ENCODE data around the gene CTNND2. TPM values are rescaled to one million over a fixed set of nuclear protein-coding genes. Genes with fewer than 3 reads are reported as not detected.

Gene CTNND2
- total RNA-seq, 6 donors from 2014 or later: 1.1 to 12.4 (median 3.2) TPM

DNA sequence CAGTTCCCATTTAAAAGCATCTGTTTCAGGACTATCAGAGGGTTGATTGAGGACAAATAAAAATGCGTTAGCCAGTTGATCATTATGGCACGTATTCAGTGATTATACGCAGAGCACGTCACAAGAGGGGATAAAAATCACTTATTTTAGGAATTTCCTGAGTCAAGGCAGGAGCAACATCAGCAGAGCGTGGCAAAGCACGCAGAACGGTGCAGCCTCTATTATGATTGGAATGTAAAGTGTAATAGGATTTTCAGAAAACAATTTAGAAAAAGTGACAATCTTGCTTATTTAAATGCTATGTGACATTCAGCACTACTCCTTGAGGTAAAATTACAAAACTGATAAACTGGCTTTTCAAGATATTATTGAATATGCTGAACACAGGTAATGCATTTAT is 729.7 kb downstream of the CTNND2 start:
- TF ChIP-seq POLR2A (IDR thresholded peaks at IDR 0.05): no peak
- no peak for TF ChIP-seq EP300 (IDR thresholded peaks at IDR 0.05)
- no peak for TF ChIP-seq POLR2AphosphoS5 (IDR thresholded peaks at IDR 0.05)
- TF ChIP-seq, protein P1, sequence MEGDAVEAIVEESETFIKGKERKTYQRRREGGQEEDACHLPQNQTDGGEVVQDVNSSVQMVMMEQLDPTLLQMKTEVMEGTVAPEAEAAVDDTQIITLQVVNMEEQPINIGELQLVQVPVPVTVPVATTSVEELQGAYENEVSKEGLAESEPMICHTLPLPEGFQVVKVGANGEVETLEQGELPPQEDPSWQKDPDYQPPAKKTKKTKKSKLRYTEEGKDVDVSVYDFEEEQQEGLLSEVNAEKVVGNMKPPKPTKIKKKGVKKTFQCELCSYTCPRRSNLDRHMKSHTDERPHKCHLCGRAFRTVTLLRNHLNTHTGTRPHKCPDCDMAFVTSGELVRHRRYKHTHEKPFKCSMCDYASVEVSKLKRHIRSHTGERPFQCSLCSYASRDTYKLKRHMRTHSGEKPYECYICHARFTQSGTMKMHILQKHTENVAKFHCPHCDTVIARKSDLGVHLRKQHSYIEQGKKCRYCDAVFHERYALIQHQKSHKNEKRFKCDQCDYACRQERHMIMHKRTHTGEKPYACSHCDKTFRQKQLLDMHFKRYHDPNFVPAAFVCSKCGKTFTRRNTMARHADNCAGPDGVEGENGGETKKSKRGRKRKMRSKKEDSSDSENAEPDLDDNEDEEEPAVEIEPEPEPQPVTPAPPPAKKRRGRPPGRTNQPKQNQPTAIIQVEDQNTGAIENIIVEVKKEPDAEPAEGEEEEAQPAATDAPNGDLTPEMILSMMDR (IDR thresholded peaks at IDR 0.05): no peak
- Histone ChIP-seq H3K4me3 (no peak overlapping the region), H3K9me3 (no peaks in the 10 kb centered on the region), H3K4me1 (no peaks in the 10 kb centered on the region), H3K36me3 (no peaks in the 10 kb centered on the region), H3K27ac (no peak overlapping the region), H3K27me3 (no peaks in the 10 kb centered on the region)
- 58 to 69% methylated on average over 7 of the region's 7 CpGs for WGBS, 2 donors
- ATAC-seq (ENCODE audit: low FRiP score in 2 of 2) (no peak), DNase-seq (no peak)

DNA sequence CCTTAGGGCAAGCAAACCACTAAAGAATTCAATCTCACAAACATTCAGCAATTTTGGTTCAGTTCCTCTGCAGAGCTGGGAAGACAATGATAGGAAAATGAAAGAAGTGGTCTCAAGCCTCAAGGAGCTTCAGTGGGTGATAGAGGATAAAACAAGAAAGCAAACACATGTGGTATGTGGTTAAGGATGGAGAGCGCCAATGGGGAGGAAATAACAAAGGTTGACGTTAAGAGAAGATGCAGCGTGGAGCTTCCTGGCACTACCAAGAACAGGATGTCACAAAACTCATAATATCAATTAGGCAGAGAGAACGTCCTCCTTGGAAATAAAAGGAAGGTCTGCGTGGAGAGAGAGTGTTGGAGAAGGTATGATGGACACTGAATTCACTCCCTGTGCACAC is 731.8 kb downstream of the CTNND2 start:
- Histone ChIP-seq H3K36me3 (no peaks in the 10 kb centered on the region), H3K4me3 (no peak overlapping the region), H3K9me3 (no peaks in the 10 kb centered on the region), H3K27ac (no peak overlapping the region), H3K4me1 (no peaks in the 10 kb centered on the region), H3K27me3 (no peaks in the 10 kb centered on the region)
- DNase-seq: no peak
- 30 to 38% methylated on average over 5 of the region's 5 CpGs for WGBS, 2 donors
- TF ChIP-seq EP300 (IDR thresholded peaks at IDR 0.05) (no peak), POLR2A (IDR thresholded peaks at IDR 0.05) (no peak), POLR2AphosphoS5 (IDR thresholded peaks at IDR 0.05) (no peak)
- TF ChIP-seq, protein P1 (IDR thresholded peaks at IDR 0.05): no peak
- ATAC-seq (ENCODE audit: low FRiP score in 2 of 2): no peak

DNA sequence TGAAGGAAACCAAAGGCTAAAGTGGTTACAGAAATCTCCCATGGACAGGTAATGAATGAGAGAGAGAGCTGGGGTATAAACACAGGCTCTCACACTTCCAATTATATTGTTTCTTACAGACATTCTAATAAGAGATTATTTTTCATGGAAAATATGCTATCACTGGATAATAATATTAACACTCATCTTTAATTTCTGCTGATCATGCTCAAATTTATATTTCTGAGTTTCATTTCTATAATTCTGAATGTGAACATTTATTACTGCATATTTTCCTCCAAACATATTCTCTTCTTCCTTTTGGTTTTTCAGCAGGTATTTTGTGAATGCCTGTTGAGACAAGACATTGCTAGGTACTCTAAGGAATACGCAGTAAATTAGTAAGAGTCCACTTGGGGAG is 733.0 kb downstream of the CTNND2 start:
- ATAC-seq (ENCODE audit: low FRiP score in 2 of 2) (no peak), DNase-seq (no peak)
- WGBS, 2 donors: 81 to 93% methylated on average over 1 of the region's 1 CpG
- Histone ChIP-seq H3K27ac (no peak overlapping the region), H3K27me3 (no peaks in the 10 kb centered on the region), H3K4me3 (no peak overlapping the region), H3K4me1 (no peaks in the 10 kb centered on the region), H3K36me3 (no peaks in the 10 kb centered on the region), H3K9me3 (no peaks in the 10 kb centered on the region)
- TF ChIP-seq EP300 (IDR thresholded peaks at IDR 0.05): no peak
- TF ChIP-seq, protein P1 (IDR thresholded peaks at IDR 0.05): no peak
- TF ChIP-seq POLR2AphosphoS5 (IDR thresholded peaks at IDR 0.05): no peak
- TF ChIP-seq POLR2A (IDR thresholded peaks at IDR 0.05): no peak

DNA sequence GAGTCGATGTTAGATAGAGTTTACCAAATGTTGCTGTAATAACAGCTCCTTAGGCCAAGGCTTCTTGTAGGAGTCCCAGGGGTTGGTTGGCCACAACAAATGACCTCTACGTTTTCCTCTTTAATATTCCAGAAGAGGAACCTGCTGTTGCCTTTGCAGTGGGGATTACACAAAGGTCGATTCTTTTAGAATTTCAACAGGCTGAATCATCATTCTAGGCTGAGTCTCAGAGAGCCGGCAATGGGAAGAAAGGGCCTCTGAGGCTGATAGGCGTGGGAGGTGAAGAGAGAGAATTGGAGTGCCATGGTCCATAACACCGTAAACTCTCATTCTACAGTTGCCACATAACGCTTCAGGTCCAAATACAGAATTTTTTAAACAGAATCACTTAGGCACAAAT is 737.3 kb downstream of the CTNND2 start:
- H3K36me3 ChIP-seq: no peaks in the 10 kb centered on the region
- 79 to 82% methylated on average over 7 of the region's 7 CpGs for WGBS, 2 donors
- H3K27ac ChIP-seq: no peak overlapping the region
- H3K4me3 ChIP-seq: no peak overlapping the region
- H3K27me3 ChIP-seq: no peaks in the 10 kb centered on the region
- H3K9me3 ChIP-seq: no peaks in the 10 kb centered on the region
- TF ChIP-seq, protein P1 (IDR thresholded peaks at IDR 0.05): no peak
- TF ChIP-seq POLR2A (IDR thresholded peaks at IDR 0.05) (no peak), EP300 (IDR thresholded peaks at IDR 0.05) (no peak), POLR2AphosphoS5 (IDR thresholded peaks at IDR 0.05) (no peak)
- ATAC-seq (ENCODE audit: low FRiP score in 2 of 2): no peak
- no peak for DNase-seq
- H3K4me1 ChIP-seq: no peaks in the 10 kb centered on the region

DNA sequence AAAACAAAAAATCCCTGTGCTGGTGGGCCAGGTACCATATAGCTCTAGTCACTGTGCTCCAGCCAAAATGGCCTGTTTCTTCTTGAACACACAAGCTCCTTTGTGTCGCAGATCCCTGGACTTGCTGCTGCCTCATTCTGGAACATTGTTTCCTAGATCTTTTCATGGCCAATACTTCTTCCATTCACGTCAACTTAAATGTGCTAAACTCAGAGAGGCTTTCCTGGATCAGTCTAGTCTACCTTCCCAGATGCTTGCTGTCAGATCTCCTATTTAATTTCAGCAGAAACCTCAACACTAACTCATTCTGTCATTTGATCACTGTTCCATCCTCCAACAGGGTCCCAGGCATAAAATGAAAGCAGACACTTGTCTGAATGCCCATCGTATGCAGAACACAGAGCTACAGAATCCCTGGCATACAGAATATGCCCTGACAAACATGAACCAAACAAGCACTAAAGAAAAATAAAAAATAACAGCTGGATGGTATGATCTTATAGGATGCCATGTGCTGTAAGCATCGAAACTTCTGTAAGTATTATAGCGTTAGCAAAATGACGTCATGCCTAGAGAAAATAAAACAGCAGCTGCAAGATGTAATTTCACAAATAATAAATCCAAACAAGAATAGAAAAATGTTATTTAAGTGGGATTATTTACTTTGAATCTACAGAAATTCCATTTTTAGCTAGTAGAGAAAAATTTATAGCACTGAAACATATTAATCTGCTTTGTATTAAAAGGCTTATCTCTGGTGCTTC is 739.5 kb downstream of the CTNND2 start:
- Histone ChIP-seq H3K27me3 (no peaks in the 10 kb centered on the region), H3K27ac (no peak overlapping the region), H3K4me1 (no peaks in the 10 kb centered on the region), H3K4me3 (no peak overlapping the region), H3K36me3 (no peaks in the 10 kb centered on the region), H3K9me3 (no peaks in the 10 kb centered on the region)
- no peak for ATAC-seq (ENCODE audit: low FRiP score in 2 of 2)
- no peak for DNase-seq
- TF ChIP-seq POLR2AphosphoS5 (IDR thresholded peaks at IDR 0.05) (no peak), POLR2A (IDR thresholded peaks at IDR 0.05) (no peak), EP300 (IDR thresholded peaks at IDR 0.05) (no peak)
- TF ChIP-seq, protein P1 (IDR thresholded peaks at IDR 0.05): no peak
- WGBS, 2 donors: 77 to 88% methylated on average over 6 of the region's 6 CpGs
